ENCODE measurements around the gene ZMYND8.
"Not testable (repeated sequence)": the region's sequence is repeated elsewhere in the genome, so short reads cannot be mapped to it uniquely, and the experiment has no call there.

The ZMYND8 gene

GRCh38 chr20:47370850-47371782 is 14.6 kb upstream of the ZMYND8 start:
- DNase-seq (ENCODE audit: low read depth): no peak

- no peak for DNase-seq (ENCODE audit: low read depth)
Measured at GRCh38 chr20:47370214-47370613, 13.7 kb upstream of the ZMYND8 start.

- DNase-seq (ENCODE audit: low read depth): no peak
Measured at GRCh38 chr20:47368301-47368700, 11.8 kb upstream of the ZMYND8 start.

- DNase-seq (ENCODE audit: low read depth): not testable (repeated sequence)
Measured at GRCh38 chr20:47366301-47366700, 9.8 kb upstream of the ZMYND8 start.

- DNase-seq (ENCODE audit: low read depth): peak; percentile 94
Measured at GRCh38 chr20:47365023-47365764, 8.7 kb upstream of the ZMYND8 start.

GRCh38 chr20:47362361-47363219 is 6.1 kb upstream of the ZMYND8 start:
- DNase-seq (ENCODE audit: low read depth): no peak

- no peak for DNase-seq (ENCODE audit: low read depth)
Measured at GRCh38 chr20:47361057-47361915, 4.8 kb upstream of the ZMYND8 start.

- DNase-seq (ENCODE audit: low read depth): peak; percentile 93
Measured at GRCh38 chr20:47360297-47361056, 4.0 kb upstream of the ZMYND8 start.

- no peak for DNase-seq (ENCODE audit: low read depth)
Measured at GRCh38 chr20:47359530-47360296, 3.2 kb upstream of the ZMYND8 start.

- DNase-seq (ENCODE audit: low read depth): peak; percentile 85
Measured at GRCh38 chr20:47358672-47359529, 2.4 kb upstream of the ZMYND8 start.

- DNase-seq (ENCODE audit: low read depth): no peak
Measured at GRCh38 chr20:47358039-47358671, 1.7 kb upstream of the ZMYND8 start.

GRCh38 chr20:47357296-47358038 is 968 bp upstream of the ZMYND8 start:
- peak; percentile 93 for DNase-seq (ENCODE audit: low read depth)

- DNase-seq (ENCODE audit: low read depth): no peak
Measured at GRCh38 chr20:47356220-47356525, 326 bp downstream of the ZMYND8 start.

- DNase-seq (ENCODE audit: low read depth): no peak
Measured at GRCh38 chr20:47355489-47356219, 845 bp downstream of the ZMYND8 start.

- DNase-seq (ENCODE audit: low read depth): no peak
Measured at GRCh38 chr20:47354714-47355488, 1.6 kb downstream of the ZMYND8 start.

GRCh38 chr20:47354464-47354713 is 2.1 kb downstream of the ZMYND8 start:
- no peak for DNase-seq (ENCODE audit: low read depth)

Measured in CMK (cell line).